A549 (cell line): ENCODE results near the gene PYGB. TPM values are rescaled to one million over a fixed set of nuclear protein-coding genes. Genes with fewer than 3 reads are reported as not detected.
A peak's percentile ranks its signal among the peaks of the same experiment; 100 is the strongest.

ENCODE experiments used
- ATAC-seq, 2 experiments: fragments of 200-7000 bp in 1 of 2; fragments of >200 bp in 1 of 2; cut with Nextera tagmentation in 1 of 2; cut with Tn5 transposase in 1 of 2; 3 replicates each; pipeline versions ENCODE4 v1.8.0 to v1.9.1; 2018 to 2020; ENCODE audit warnings: mild to moderate bottlenecking in 1 of 2, moderate library complexity in 1 of 2
- CTCF ChIA-PET: fragments of 300-600 bp; sonication (Branson Sonifier 250); formaldehyde crosslinking; extraction: SDS; loops from one replicate; lab custom pipeline; 2021; ENCODE audit warnings: antibody characterized with exemption, inconsistent platforms; lab: Yijun Ruan, JAX
- POLR2A ChIA-PET: fragments of 350-600 bp; formaldehyde crosslinking; extraction: SDS; loops from one replicate; lab custom pipeline; 2021; ENCODE audit warnings: antibody characterized with exemption, inconsistent platforms; lab: Yijun Ruan, JAX
- DNase-seq, 2 experiments: peaks; one replicate each; pipeline versions ENCODE4 v3.0.0 to v3.0.0-alpha.2; 2011 to 2016; ENCODE audit warnings: low read depth in 1 of 2, low spot score in 1 of 2
- FAIRE-seq: peaks from 2 replicates; lab custom pipeline; 2011; peaks lifted over from hg19 to GRCh38; lab: Jason Lieb, UNC
- H3K27ac ChIP-seq, 2 experiments: fragments of >200 bp; sonication (Bioruptor Twin); formaldehyde crosslinking; 3 replicates each; pipeline ENCODE4 v1.5.1; 2016 to 2017
- H3K4me1 ChIP-seq: fragments of >200 bp; sonication (Bioruptor Twin); formaldehyde crosslinking; 3 replicates; pipeline ENCODE4 v1.6.1; 2016
- H3K4me2 ChIP-seq: fragments of >200 bp; sonication (Bioruptor Twin); formaldehyde crosslinking; 3 replicates; pipeline ENCODE4 v1.6.1; 2016
- H3K4me3 ChIP-seq: fragments of >200 bp; sonication (Bioruptor Twin); formaldehyde crosslinking; 3 replicates; pipeline ENCODE4 v1.5.1; 2016
- H3K9me3 ChIP-seq: fragments of >200 bp; sonication (Bioruptor Twin); formaldehyde crosslinking; 3 replicates; pipeline ENCODE4 v1.6.1; 2016
- CBX8 ChIP-seq: fragments of 200-600 bp; sonication (generic); IDR thresholded peaks from 2 replicates; pipeline ENCODE4 v1.6.1; 2016
- CEBPB ChIP-seq, 2 experiments: fragments of >200 bp in 1 of 2; sonication (Bioruptor Twin) in 1 of 2; formaldehyde crosslinking in 1 of 2; IDR thresholded peaks; 2 replicates each; pipeline ENCODE4 v1.6.1; 2012 to 2016
- CHD4 ChIP-seq: fragments of 200-600 bp; sonication (generic); IDR thresholded peaks from 2 replicates; pipeline ENCODE4 v1.6.1; 2016; ENCODE audit warnings: antibody characterized with exemption, mild to moderate bottlenecking, borderline replicate concordance
- FOXS1 ChIP-seq: fragments of 250-450 bp; sonication (Bioruptor Pico); IDR thresholded peaks from 2 replicates; pipeline ENCODE4 v1.5.0; 2020; ENCODE audit warnings: mild to moderate bottlenecking, moderate library complexity
- HEYL ChIP-seq: fragments of 250-450 bp; sonication (Bioruptor Pico); IDR thresholded peaks from 2 replicates; pipeline ENCODE4 v1.8.0; 2021; ENCODE audit warnings: mild to moderate bottlenecking, moderate library complexity
- HOXA7 ChIP-seq: fragments of 250-450 bp; sonication (Bioruptor Pico); IDR thresholded peaks from 2 replicates; pipeline ENCODE4 v1.5.0; 2020; ENCODE audit warnings: mild to moderate bottlenecking, moderate library complexity
- HOXB13 ChIP-seq: fragments of 250-450 bp; sonication (Bioruptor Pico); IDR thresholded peaks from 2 replicates; pipeline ENCODE4 v1.5.0; 2020; ENCODE audit warnings: low read depth, mild to moderate bottlenecking, moderate library complexity
- HOXB5 ChIP-seq: fragments of 250-450 bp; sonication (Bioruptor Pico); IDR thresholded peaks from 2 replicates; pipeline ENCODE4 v1.5.0; 2020; ENCODE audit warnings: mild to moderate bottlenecking, moderate library complexity
- JUN ChIP-seq, 2 experiments: fragments of >200 bp; sonication (Bioruptor Twin); formaldehyde crosslinking; IDR thresholded peaks; 2 replicates in 1 of 2; 3 replicates in 1 of 2; pipeline ENCODE4 v1.6.1; 2016 to 2017
- KDM1A ChIP-seq: fragments of 200-600 bp; sonication (generic); IDR thresholded peaks from 2 replicates; pipeline ENCODE4 v1.6.1; 2016; ENCODE audit warnings: low read depth, mild to moderate bottlenecking
- MAFK ChIP-seq: fragments of 450-650 bp; IDR thresholded peaks from 2 replicates; pipeline ENCODE4 v1.6.1; 2014; ENCODE audit not compliant: partially characterized antibody
- MAZ ChIP-seq: fragments of 150-350 bp; IDR thresholded peaks from 2 replicates; pipeline ENCODE4 v1.6.1; 2014; ENCODE audit warnings: antibody characterized with exemption, low read depth, low read length, borderline replicate concordance
- NFE2L2 ChIP-seq: fragments of 150-350 bp; conservative IDR thresholded peaks from 2 replicates; pipeline ENCODE4 v1.6.1; 2014; ENCODE audit warnings: low read length
- NR3C1 ChIP-seq: fragments of >200 bp; sonication (Bioruptor Twin); formaldehyde crosslinking; IDR thresholded peaks from 3 replicates; pipeline ENCODE4 v1.6.1; 2017
- POLR2A ChIP-seq: IDR thresholded peaks from 2 replicates; pipeline ENCODE4 v1.6.1; 2012; ENCODE audit warnings: mild to moderate bottlenecking, low read length
- RARB ChIP-seq: fragments of 250-450 bp; sonication (Bioruptor Pico); IDR thresholded peaks from 2 replicates; pipeline ENCODE4 v1.8.0; 2021; ENCODE audit warnings: mild to moderate bottlenecking, moderate library complexity
- RCOR1 ChIP-seq: fragments of 150-350 bp; IDR thresholded peaks from 2 replicates; pipeline ENCODE4 v1.6.1; 2014; ENCODE audit warnings: antibody characterized with exemption, low read length, low read depth
- RFX5 ChIP-seq: fragments of 450-650 bp; IDR thresholded peaks from 2 replicates; pipeline ENCODE4 v1.7.1; 2014; ENCODE audit warnings: antibody characterized with exemption, mild to moderate bottlenecking, moderate library complexity
- RNF2 ChIP-seq: fragments of 200-600 bp; sonication (generic); IDR thresholded peaks from 2 replicates; pipeline ENCODE4 v1.6.1; 2016; ENCODE audit warnings: low read depth, mild to moderate bottlenecking, antibody characterized with exemption, moderate library complexity, borderline replicate concordance
- SMC3 ChIP-seq: fragments of >200 bp; sonication (Bioruptor Twin); formaldehyde crosslinking; IDR thresholded peaks from 3 replicates; pipeline ENCODE4 v1.6.1; 2018; ENCODE audit warnings: inconsistent platforms
- TP53 ChIP-seq: fragments of 250-450 bp; sonication (Bioruptor Pico); IDR thresholded peaks from 2 replicates; pipeline ENCODE4 v1.5.0; 2021; ENCODE audit warnings: mild to moderate bottlenecking, moderate library complexity
- ZFP36 ChIP-seq: fragments of 450-650 bp; IDR thresholded peaks from 2 replicates; pipeline ENCODE4 v1.6.1; 2014; ENCODE audit warnings: borderline replicate concordance; ENCODE audit not compliant: partially characterized antibody
- WGBS: methylation state at CpG from one replicate; pipeline ENCODE4 v1.1.6; 2017; ENCODE audit errors: missing lambda C conversion rate; 5-methylcytosine and 5-hydroxymethylcytosine counted together
- polyA plus RNA-seq, 4 experiments: library from polyadenylated mRNA; depleted of rRNA in 3 of 4; stranded (reverse); fragments of >200 nt; fragmentation: RNase III in 1 of 4; extraction: RNeasy Plus Mini Kit Qiagen cat#74134 plus additional on column Dnase treatment in 1 of 4; gene quantifications; 2 replicates in 3 of 4; 3 replicates in 1 of 4; pipeline ENCODE4 v1.2.3, GENCODE V29; 2011 to 2017
- TF ChIP-seq, protein P1 (sequence below): fragments of 250-450 bp; sonication (Bioruptor Pico); IDR thresholded peaks from 2 replicates; pipeline ENCODE4 v1.5.0; 2021; ENCODE audit warnings: mild to moderate bottlenecking, moderate library complexity, borderline replicate concordance
- TF ChIP-seq, protein P2 (sequence below): IDR thresholded peaks from 2 replicates; pipeline ENCODE4 v1.6.1; 2012
- TF ChIP-seq, protein P3 (sequence below): fragments of 450-650 bp; IDR thresholded peaks from 2 replicates; pipeline ENCODE4 v1.6.1; 2014; ENCODE audit warnings: antibody characterized with exemption
- TF ChIP-seq, protein P4 (sequence below): fragments of >200 bp; sonication (Bioruptor Twin); formaldehyde crosslinking; IDR thresholded peaks from 3 replicates; pipeline ENCODE4 v1.5.1; 2016
- TF ChIP-seq, protein P5 (sequence below): IDR thresholded peaks from 2 replicates; pipeline ENCODE4 v1.6.1; 2012
- TF ChIP-seq, protein P6 (sequence below): fragments of 250-450 bp; sonication (Bioruptor Pico); IDR thresholded peaks from 2 replicates; pipeline ENCODE4 v1.5.0; 2020; ENCODE audit warnings: low read depth, mild to moderate bottlenecking, moderate library complexity
- TF ChIP-seq, protein P7 (sequence below): fragments of >200 bp; sonication (Bioruptor Twin); formaldehyde crosslinking; IDR thresholded peaks from 3 replicates; pipeline ENCODE4 v1.6.1; 2016
- TF ChIP-seq, protein P8 (sequence below): fragments of >200 bp; sonication (Bioruptor Twin); formaldehyde crosslinking; IDR thresholded peaks from 2 replicates; pipeline ENCODE4 v1.6.1; 2016

PYGB gene
- polyA plus RNA-seq, 2 of the 4 experiments (the other 2 are of a cell fraction) = 93.2 to 100 TPM

DNA sequence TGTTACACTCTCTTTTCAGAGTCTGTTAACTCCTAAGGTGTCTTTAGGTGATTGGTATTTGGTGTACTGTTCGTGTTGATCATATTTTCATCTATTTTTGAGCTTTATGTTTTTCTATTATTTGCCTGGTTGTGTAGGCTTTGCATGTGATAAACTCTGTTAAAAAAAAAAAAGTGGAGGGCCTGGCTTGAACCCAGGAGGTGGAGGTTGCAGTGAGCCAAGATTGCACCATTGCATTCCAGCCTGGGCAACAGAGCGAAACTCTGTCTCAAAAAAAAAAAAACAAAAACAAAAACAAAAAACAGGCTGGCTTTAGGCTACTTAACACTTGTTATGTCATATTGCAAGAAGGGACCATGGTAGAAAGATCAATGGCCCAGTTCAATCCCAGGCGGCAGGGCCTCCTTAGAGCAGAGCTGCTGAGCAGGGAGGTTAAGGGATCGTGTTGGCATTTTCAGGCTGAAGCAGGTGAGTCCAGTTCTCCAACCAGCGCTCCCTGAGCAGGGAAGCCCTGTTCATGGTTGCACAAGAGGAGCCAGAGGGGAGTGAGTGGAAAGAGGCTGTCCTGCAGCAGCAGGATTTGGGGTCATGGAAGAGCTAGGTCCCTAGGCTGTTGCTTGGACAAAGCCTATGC is 8.5 kb downstream of the PYGB start:
- WGBS = 92% methylated on average over 5 of the region's 5 CpGs
- H3K4me3 ChIP-seq = no peak overlapping the region
- ATAC-seq = no peak
- DNase-seq = no peak
- H3K4me2 ChIP-seq = no peak overlapping the region
- H3K27ac ChIP-seq = 0 out of 6 replicates have a peak overlapping the region, but pooled peaks of 1 of the 2 experiments have one; percentile 5
- peaks cover 46% of the 10 kb centered on the region for H3K4me1 ChIP-seq
- ChIA-PET POLR2A (interaction anchor here (0.7 kb wide), 1 partner anchor 20 kb away, joined by 3 read pairs; no protein-coding TSS in a partner anchor), CTCF (interaction anchor here (0.7 to 5.1 kb wide), 7 partner anchors 9 to 262 kb away, joined by 3 to 30 read pairs (median 6); partner anchors contain the start of genes APMAP and PYGB)
- no peak for FAIRE-seq
- 0 out of 3 replicates have a peak, but pooled peaks cover 5% of the 10 kb centered on the region for H3K9me3 ChIP-seq
- TF ChIP-seq NR3C1 (no peak), CHD4 (no peak), RCOR1 (no peak), NFE2L2 (no peak), HOXB5 (no peak), HOXA7 (CRISPR knock-in tag) (no peak), KDM1A (no peak), RFX5 (no peak), CEBPB (IDR thresholded peaks at IDR 0.05) (no peak), JUN (IDR thresholded peaks at IDR 0.05) (no peak)
- TF ChIP-seq, protein P1, sequence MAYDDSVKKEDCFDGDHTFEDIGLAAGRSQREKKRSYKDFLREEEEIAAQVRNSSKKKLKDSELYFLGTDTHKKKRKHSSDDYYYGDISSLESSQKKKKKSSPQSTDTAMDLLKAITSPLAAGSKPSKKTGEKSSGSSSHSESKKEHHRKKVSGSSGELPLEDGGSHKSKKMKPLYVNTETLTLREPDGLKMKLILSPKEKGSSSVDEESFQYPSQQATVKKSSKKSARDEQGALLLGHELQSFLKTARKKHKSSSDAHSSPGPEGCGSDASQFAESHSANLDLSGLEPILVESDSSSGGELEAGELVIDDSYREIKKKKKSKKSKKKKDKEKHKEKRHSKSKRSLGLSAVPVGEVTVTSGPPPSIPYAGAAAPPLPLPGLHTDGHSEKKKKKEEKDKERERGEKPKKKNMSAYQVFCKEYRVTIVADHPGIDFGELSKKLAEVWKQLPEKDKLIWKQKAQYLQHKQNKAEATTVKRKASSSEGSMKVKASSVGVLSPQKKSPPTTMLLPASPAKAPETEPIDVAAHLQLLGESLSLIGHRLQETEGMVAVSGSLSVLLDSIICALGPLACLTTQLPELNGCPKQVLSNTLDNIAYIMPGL (CRISPR knock-in tag) = no peak
- TF ChIP-seq, protein P2, sequence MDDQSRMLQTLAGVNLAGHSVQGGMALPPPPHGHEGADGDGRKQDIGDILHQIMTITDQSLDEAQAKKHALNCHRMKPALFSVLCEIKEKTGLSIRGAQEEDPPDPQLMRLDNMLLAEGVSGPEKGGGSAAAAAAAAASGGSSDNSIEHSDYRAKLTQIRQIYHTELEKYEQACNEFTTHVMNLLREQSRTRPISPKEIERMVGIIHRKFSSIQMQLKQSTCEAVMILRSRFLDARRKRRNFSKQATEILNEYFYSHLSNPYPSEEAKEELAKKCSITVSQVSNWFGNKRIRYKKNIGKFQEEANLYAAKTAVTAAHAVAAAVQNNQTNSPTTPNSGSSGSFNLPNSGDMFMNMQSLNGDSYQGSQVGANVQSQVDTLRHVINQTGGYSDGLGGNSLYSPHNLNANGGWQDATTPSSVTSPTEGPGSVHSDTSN = no peak
- TF ChIP-seq, protein P3, sequence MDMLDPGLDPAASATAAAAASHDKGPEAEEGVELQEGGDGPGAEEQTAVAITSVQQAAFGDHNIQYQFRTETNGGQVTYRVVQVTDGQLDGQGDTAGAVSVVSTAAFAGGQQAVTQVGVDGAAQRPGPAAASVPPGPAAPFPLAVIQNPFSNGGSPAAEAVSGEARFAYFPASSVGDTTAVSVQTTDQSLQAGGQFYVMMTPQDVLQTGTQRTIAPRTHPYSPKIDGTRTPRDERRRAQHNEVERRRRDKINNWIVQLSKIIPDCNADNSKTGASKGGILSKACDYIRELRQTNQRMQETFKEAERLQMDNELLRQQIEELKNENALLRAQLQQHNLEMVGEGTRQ = no peak
- TF ChIP-seq, protein P4, sequence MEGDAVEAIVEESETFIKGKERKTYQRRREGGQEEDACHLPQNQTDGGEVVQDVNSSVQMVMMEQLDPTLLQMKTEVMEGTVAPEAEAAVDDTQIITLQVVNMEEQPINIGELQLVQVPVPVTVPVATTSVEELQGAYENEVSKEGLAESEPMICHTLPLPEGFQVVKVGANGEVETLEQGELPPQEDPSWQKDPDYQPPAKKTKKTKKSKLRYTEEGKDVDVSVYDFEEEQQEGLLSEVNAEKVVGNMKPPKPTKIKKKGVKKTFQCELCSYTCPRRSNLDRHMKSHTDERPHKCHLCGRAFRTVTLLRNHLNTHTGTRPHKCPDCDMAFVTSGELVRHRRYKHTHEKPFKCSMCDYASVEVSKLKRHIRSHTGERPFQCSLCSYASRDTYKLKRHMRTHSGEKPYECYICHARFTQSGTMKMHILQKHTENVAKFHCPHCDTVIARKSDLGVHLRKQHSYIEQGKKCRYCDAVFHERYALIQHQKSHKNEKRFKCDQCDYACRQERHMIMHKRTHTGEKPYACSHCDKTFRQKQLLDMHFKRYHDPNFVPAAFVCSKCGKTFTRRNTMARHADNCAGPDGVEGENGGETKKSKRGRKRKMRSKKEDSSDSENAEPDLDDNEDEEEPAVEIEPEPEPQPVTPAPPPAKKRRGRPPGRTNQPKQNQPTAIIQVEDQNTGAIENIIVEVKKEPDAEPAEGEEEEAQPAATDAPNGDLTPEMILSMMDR = no peak
- TF ChIP-seq, protein P5, sequence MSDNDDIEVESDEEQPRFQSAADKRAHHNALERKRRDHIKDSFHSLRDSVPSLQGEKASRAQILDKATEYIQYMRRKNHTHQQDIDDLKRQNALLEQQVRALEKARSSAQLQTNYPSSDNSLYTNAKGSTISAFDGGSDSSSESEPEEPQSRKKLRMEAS = no peak
- TF ChIP-seq, protein P6, sequence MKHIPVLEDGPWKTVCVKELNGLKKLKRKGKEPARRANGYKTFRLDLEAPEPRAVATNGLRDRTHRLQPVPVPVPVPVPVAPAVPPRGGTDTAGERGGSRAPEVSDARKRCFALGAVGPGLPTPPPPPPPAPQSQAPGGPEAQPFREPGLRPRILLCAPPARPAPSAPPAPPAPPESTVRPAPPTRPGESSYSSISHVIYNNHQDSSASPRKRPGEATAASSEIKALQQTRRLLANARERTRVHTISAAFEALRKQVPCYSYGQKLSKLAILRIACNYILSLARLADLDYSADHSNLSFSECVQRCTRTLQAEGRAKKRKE (CRISPR knock-in tag) = no peak
- TF ChIP-seq, protein P7, sequence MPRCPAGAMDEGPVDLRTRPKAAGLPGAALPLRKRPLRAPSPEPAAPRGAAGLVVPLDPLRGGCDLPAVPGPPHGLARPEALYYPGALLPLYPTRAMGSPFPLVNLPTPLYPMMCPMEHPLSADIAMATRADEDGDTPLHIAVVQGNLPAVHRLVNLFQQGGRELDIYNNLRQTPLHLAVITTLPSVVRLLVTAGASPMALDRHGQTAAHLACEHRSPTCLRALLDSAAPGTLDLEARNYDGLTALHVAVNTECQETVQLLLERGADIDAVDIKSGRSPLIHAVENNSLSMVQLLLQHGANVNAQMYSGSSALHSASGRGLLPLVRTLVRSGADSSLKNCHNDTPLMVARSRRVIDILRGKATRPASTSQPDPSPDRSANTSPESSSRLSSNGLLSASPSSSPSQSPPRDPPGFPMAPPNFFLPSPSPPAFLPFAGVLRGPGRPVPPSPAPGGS = no peak
- TF ChIP-seq, all 56 proteins: peak for 0

DNA sequence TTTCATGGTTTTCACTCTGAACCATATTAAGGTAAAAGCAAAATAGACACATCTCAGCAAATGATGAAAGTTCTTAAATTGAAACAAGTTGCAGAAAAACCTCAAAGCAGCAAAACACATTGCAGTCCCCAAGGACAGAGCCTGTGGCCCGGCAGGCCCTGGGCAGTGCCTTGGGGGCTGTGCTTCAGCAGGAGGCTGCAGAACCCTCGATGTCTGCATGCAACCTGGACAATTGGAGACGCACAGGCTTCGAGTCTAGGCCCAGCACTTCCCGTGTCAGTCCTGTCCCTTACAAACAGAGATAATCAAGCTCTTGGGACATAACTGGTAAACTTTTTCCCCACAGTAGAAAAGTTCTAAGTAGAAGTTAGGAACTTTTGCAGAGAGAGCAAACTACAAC is 9.2 kb downstream of the PYGB start:
- ChIA-PET POLR2A (no interaction called here), CTCF (interaction anchor here (0.7 to 5.1 kb wide), 8 partner anchors 10 to 263 kb away, joined by 3 to 30 read pairs (median 4); partner anchors contain the start of genes APMAP, ENTPD6 and PYGB)
- 91% methylated on average over 5 of the region's 5 CpGs for WGBS
- DNase-seq = no peak
- Histone ChIP-seq H3K4me2 (no peak overlapping the region), H3K4me3 (no peak overlapping the region), H3K4me1 (peaks cover 38% of the 10 kb centered on the region), H3K9me3 (0 out of 3 replicates have a peak, but pooled peaks cover 5% of the 10 kb centered on the region), H3K27ac (no peak overlapping the region)
- no peak for FAIRE-seq
- ATAC-seq = no peak
- TF ChIP-seq MAZ = no peak
- no peak for TF ChIP-seq RNF2
- TF ChIP-seq NR3C1 = no peak
- no peak for TF ChIP-seq HOXB13 (CRISPR knock-in tag)
- TF ChIP-seq, protein P8, sequence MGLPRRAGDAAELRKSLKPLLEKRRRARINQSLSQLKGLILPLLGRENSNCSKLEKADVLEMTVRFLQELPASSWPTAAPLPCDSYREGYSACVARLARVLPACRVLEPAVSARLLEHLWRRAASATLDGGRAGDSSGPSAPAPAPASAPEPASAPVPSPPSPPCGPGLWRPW = no peak
- TF ChIP-seq SMC3 = no peak
- no peak for TF ChIP-seq CHD4
- no peak for TF ChIP-seq POLR2A
- no peak for TF ChIP-seq HOXB5
- no peak for TF ChIP-seq CBX8
- no peak for TF ChIP-seq CEBPB (IDR thresholded peaks at IDR 0.05)
- TF ChIP-seq TP53 (CRISPR knock-in tag) = no peak
- TF ChIP-seq MAFK = no peak
- TF ChIP-seq RARB (CRISPR knock-in tag) = no peak
- TF ChIP-seq ZFP36 = no peak
- TF ChIP-seq HEYL (CRISPR knock-in tag) = no peak
- TF ChIP-seq FOXS1 (CRISPR knock-in tag) = no peak
